CD4-positive, alpha-beta T cell treated with Interleukin-15 for 4 hours (primary cell): ENCODE measurements around the gene PTF1A.

Experiments used
- DNase-seq: peaks from one replicate; pipeline ENCODE4 v3.0.0-alpha.2; 2020; ENCODE audit warnings: low spot score

Gene PTF1A

GRCh38 chr10:23191764-23192711, at the start of gene PTF1A:
TSS of gene PTF1A (plus strand) at chr10:23192312. CDS start at chr10:23192531, 219 bp downstream.
- DNase-seq: no peak

GRCh38 chr10:23146258-23146657, 45.9 kb upstream of the PTF1A start:
- no peak for DNase-seq

- DNase-seq: no peak
Observed at GRCh38 chr10:23147035-23147434, 45.1 kb upstream of the PTF1A start.

GRCh38 chr10:23148214-23148613, 43.9 kb upstream of the PTF1A start:
- no peak for DNase-seq

GRCh38 chr10:23150091-23150490, 42.0 kb upstream of the PTF1A start:
- no peak for DNase-seq

GRCh38 chr10:23150610-23151009, 41.5 kb upstream of the PTF1A start:
- DNase-seq: no peak

- no peak for DNase-seq
Observed at GRCh38 chr10:23151071-23151470, 41.0 kb upstream of the PTF1A start.

GRCh38 chr10:23155169-23155568, 36.9 kb upstream of the PTF1A start:
- no peak for DNase-seq

GRCh38 chr10:23156447-23157150, 35.5 kb upstream of the PTF1A start:
- DNase-seq: no peak

GRCh38 chr10:23157239-23157681, 34.9 kb upstream of the PTF1A start:
- no peak for DNase-seq

GRCh38 chr10:23157691-23158369, 34.3 kb upstream of the PTF1A start:
- no peak for DNase-seq

- DNase-seq: peak; percentile 26
Observed at GRCh38 chr10:23158370-23158769, 33.7 kb upstream of the PTF1A start.

- no peak for DNase-seq
Observed at GRCh38 chr10:23171232-23171876, 20.8 kb upstream of the PTF1A start.

- no peak for DNase-seq
Observed at GRCh38 chr10:23172429-23173213, 19.5 kb upstream of the PTF1A start.

GRCh38 chr10:23173214-23174073, 18.7 kb upstream of the PTF1A start:
- no peak for DNase-seq

GRCh38 chr10:23174074-23174976, 17.8 kb upstream of the PTF1A start:
- no peak for DNase-seq

GRCh38 chr10:23174977-23175512, 17.1 kb upstream of the PTF1A start:
- no peak for DNase-seq

- DNase-seq: no peak
Observed at GRCh38 chr10:23186178-23186577, 5.9 kb upstream of the PTF1A start.

- DNase-seq: no peak
Observed at GRCh38 chr10:23186697-23187096, 5.4 kb upstream of the PTF1A start.
